GM18861 (cell line): Measurements from ENCODE around the gene NSA2.
"Not testable (repeated sequence)": the region's sequence is repeated elsewhere in the genome, so short reads cannot be mapped to it uniquely, and the experiment has no call there.

Experiments used
- ATAC-seq: cut with Tn5 transposase; IDR thresholded peaks from one replicate; pipeline ENCODE4 v1.9.1; 2021; ENCODE audit not compliant: unreplicated experiment

The NSA2 gene

DNA sequence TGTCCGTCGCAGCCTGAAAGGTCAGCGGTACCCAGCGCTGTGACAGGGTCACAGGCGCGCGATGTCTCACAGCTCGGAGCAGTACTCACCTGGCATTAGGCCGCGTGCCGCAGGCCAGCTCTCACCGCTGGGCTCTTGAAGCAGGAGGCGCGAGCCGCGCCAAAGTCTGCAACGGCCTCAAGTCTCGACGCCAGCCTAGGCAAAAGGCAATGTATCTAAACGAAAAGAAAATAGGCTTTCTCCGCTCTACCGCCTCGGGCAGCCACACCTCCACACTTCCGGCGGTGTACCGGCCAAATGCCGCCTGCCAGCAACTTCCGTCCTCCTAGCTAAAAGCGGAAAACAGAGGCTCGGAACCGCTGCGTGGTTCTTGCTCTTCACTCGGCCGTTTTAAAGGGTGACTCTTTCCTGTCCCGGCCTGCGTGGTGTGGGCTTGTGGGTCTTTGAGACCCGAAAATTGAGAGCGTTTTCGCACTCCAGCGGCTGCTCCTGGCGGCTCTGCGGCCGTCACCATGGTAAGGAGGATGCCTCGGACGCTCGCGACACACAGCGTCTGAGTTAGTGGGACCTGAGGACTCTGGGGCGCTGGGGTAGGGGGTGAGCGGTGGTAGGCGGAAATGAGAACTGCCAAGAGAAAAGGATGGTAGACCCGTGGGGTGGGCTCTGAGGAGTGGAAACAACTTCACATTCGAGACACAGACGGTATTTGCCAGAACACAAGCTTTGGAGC is at the start of gene NSA2, which contains the start of gene GFM2:
NSA2 (plus strand) TSS at position 401 of the 730 bp plus-strand sequence; CDS start at position 513, 112 bp downstream.
GFM2 (minus strand) TSS at position 269 of the 730 bp plus-strand sequence. CDS start 3,375 bp downstream, outside the sequence.
- peak; percentile 88 for ATAC-seq

- ATAC-seq, result no peak
Measured at GRCh38 chr5:74717596-74717995, 49.5 kb upstream of the NSA2 start.

GRCh38 chr5:74722271-74722670 is 44.8 kb upstream of the NSA2 start:
- no peak for ATAC-seq

- ATAC-seq, result no peak
Measured at GRCh38 chr5:74725331-74725730, 41.7 kb upstream of the NSA2 start.

- ATAC-seq, result no peak
Measured at GRCh38 chr5:74736759-74737158, 30.3 kb upstream of the NSA2 start.

GRCh38 chr5:74738406-74738805 is 28.6 kb upstream of the NSA2 start:
- ATAC-seq, result no peak

DNA sequence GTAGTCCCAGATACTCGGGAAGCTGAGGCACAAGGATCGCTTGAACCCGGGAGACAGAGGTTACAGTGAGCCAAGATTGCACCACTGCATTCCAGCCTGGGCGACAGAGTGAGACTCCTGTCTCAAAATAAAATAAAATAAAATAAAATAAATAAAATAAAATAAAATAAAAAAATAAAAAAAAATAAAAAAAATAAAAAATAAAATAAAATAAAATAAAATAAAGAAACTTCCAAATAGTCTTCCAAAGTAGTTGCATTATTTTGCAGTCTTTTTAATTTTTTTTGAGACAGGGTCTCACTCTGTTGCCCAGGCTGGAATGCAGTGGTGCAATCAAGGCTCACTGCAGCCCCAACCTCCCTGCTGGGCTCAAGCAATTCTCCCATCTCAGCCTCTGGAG is 18.3 kb upstream of the NSA2 start:
- ATAC-seq, result not testable (repeated sequence)

- no peak for ATAC-seq
Measured at GRCh38 chr5:74761241-74761640, 5.8 kb upstream of the NSA2 start.

- ATAC-seq, result no peak
Measured at GRCh38 chr5:74762599-74762998, 4.5 kb upstream of the NSA2 start.

DNA sequence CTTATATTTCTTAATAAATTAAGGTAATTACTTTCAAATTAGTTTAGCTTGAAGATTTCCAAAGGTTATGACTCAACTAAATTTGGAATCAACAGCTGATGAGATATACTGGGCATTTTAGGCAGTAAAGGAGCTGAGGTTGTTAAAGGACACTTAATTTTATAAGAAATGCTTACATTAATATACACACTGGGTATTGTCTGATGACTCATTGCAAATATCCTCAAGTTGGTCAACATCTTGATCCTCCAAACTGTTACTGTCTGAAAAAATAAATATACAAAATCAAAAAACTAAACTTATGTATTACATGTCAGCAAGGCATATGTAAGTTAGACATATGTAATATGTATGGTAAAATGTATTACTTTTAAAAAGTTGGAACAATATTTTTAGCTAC is 3.5 kb upstream of the NSA2 start:
- ATAC-seq, result no peak

DNA sequence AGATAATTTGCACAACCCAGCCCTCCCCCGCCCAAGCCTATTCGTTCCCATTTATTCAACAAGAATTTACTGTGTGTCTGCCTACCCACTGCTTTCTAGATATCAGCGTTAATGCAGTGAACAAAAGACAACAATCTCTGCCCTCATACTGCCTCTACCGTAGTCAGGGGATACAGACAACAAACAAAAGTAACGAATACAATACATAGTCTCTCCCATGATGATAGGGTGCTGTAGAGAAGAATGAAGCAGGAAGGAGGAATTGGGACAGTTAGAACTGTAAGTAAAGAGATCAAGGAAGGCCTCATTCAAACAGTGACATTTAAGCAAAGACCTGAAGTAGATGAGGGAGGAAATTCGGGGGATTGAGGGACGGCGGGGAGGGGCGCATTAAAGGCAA is 1.8 kb upstream of the NSA2 start:
- no peak for ATAC-seq

GRCh38 chr5:74765929-74766328 is 1.1 kb upstream of the NSA2 start:
- no peak for ATAC-seq

- ATAC-seq, result peak; percentile 30
Measured at GRCh38 chr5:74766418-74766848, 616 bp upstream of the NSA2 start.

DNA sequence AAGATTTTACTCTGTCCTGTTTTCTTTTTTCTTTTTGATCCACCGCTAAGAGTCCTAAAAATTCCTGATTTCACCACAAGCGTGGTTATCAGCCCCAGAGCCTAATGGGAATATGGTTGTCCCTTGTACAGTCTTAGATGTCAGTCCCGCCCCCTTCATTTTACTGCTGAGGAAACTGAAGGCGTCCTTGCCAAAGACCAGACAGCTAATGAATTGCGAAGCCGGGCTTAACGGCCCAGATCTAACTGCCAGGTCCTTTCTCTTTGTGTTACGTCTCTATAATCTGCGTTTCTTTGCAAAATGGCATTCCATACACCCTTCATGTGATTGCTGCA is 497 bp downstream of the NSA2 start:
- peak; percentile 11 for ATAC-seq

GRCh38 chr5:74772359-74772758 is 5.3 kb downstream of the NSA2 start:
- no peak for ATAC-seq

DNA sequence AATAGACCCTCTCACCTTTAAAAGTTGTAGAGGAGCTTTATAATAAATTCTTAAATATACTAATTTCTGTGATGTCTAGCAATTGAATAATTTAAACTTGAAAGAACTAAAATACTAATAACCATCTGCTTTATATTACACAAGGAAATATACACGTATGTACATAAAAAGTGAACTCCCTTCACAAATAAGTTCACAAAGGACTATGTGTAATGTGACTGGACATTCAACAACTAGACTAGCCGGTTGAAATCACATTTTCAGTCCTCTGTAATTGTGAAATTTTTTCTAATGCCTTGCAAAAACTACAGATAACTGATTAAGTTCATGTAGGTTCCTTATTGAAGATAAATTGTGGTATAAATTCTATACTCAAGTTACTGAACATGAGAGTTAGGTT is 11.6 kb downstream of the NSA2 start:
- ATAC-seq, result no peak

DNA sequence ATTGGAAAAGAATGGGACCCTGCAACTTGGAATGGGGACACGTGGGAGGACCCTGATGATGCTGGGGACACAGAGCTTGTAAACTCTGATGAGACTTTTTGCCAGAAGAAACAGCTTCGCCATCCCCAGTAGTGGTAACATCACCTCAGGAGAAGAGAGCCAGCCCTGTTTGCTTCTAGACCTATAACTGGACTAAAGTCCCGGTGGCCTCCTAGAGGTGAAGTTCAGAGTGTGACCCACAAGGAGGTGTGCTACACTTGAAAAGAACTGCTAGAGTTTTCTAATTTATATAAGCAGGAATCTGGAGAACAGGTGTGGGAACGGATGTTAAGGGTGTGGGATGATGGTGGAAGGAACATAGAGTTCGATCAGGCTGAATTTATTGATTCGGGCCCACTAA is 19.8 kb downstream of the NSA2 start:
- no peak for ATAC-seq

DNA sequence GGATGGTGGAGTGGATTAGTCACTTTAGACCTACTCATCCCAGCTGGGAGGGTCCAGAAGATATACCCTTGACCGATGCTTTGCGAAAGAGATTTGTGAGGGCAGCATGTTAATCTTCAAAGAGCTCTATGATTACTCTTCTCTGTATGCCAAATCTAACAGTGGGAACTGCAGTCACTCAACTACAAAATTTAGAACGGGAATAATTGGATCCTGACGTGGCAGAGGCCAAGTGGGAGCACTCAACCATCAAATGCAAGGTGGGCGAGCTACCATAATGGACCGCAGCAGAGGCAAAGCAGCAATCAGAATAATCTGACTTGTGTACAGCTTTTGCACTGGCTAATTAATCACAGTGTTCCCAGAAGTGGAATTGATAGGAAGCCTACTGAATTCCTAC is 20.4 kb downstream of the NSA2 start:
- ATAC-seq, result no peak

GRCh38 chr5:74791669-74792068 is 24.6 kb downstream of the NSA2 start:
- not testable (repeated sequence) for ATAC-seq

DNA sequence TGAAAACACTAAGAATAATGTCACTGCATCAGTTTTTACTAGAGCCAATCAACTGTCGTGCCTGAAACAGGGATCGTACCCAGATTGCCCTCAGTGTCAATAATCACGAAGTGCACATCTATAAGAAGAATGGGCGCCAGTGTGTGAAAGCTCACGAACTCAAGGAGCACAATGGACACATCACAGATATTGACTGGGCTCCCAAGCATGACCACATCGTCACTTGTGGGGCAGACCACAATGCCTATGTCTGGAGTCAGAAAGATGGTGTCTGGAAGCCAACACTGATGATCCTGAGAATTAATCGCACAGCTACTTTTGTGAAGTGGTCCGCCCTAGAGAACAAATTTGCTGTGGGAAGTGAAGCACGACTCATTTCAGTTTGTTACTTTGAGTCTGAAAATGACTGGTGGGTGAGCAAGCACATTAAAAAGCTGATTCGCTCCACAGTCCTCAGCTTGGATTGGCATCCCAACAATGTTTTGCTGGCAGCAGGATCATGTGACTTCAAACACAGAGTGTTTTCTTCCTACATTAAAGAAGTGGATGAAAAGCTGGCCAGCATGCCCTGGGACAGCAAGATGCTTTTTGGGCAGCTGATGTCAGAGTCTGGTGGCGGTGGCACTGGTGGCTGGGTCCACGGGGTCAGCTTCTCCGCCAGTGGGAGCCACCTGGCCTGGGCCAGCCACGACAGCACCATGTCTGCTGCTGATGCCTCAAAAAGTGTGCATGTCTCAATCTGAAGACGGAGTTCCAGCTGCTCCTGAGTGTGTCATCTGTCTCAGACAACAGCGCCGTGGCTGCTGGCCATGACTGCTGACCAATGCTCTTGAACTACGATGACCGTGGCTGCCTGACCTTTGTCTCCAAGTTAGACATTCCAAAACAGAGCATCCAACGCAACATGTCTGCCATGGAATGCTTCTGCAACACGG is 32.2 kb downstream of the NSA2 start:
- no peak for ATAC-seq

DNA sequence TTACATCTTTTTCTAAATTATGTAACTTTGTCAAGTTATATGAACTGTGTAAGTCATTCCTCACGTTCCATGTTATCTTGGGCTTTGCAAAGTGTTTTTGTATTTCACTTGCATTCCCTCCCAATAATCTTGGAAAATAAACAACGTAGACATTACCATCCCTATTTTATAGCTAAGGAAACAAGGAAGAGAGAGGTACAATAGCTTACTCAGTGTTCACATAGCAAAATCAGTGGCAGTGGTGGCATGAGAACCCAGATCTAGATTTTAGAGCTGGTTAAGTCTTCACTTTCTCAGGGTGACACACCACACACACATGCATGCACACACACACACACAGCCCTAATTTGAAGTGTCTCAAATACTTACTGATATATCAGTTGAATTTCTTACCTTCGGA is 34.1 kb downstream of the NSA2 start:
- ATAC-seq, result no peak

DNA sequence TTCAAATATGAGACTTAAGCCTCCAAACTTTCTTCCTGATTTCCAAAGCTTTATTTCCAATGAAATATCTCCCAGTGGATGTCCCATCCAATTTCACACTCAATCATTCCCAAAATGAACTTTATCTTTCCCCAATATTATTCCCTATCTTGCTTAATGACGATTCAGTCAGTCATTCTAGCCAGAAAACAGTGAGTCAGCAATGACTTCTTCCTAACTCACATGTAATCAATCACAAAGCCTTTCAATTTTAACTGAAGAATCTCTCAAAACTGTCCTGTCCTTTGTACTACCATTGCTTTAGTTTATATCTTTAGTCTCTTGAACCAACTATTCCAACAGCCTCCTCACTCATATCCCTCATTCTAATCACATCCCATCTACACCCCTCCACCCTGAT is 34.9 kb downstream of the NSA2 start:
- no peak for ATAC-seq
